GM12875 (cell line): ENCODE measurements around the gene CARD11.

Experiments
- H3K4me3 ChIP-seq: one replicate; pipeline ENCODE4 v1.5.1; 2011; ENCODE audit warnings: low read depth, low read length, control low read depth
- CTCF ChIP-seq: IDR thresholded peaks from 2 replicates; pipeline ENCODE4 v1.5.1; 2011; ENCODE audit warnings: low read depth, mild to moderate bottlenecking, control low read depth, inconsistent platforms, low read length, moderate library complexity, borderline replicate concordance; ENCODE audit not compliant: insufficient read depth

Gene CARD11

GRCh38 chr7:2934211-2934731 lies 109.4 kb downstream of the CARD11 start:
- no peak for TF ChIP-seq CTCF
- no peak overlapping the region for H3K4me3 ChIP-seq

GRCh38 chr7:2932402-2933251 lies 111.0 kb downstream of the CARD11 start:
- no peak overlapping the region for H3K4me3 ChIP-seq
- no peak for TF ChIP-seq CTCF

GRCh38 chr7:2931034-2931415 lies 112.6 kb downstream of the CARD11 start:
- no peak overlapping the region for H3K4me3 ChIP-seq
- no peak for TF ChIP-seq CTCF

GRCh38 chr7:2930310-2931033 lies 113.2 kb downstream of the CARD11 start:
- H3K4me3 ChIP-seq, result no peak overlapping the region
- TF ChIP-seq CTCF, result no peak

GRCh38 chr7:2929321-2930201 lies 114.1 kb downstream of the CARD11 start:
- TF ChIP-seq CTCF, result no peak
- H3K4me3 ChIP-seq, result no peak overlapping the region

- no peak for TF ChIP-seq CTCF
- H3K4me3 ChIP-seq, result no peak overlapping the region
Observed at GRCh38 chr7:2928613-2929311, 114.9 kb downstream of the CARD11 start.
